ENCODE data around the gene SORBS1. TPM values are rescaled to one million over a fixed set of nuclear protein-coding genes. Genes with fewer than 3 reads are reported as not detected.

Gene SORBS1
- total RNA-seq, 2 experiments from 2014 or later, result 0.56 to 0.74 TPM

- no peak overlapping the region for H3K4me3 Mint-ChIP-seq
- CTCF ChIA-PET, result no interaction called here
- no peaks in the 10 kb centered on the region for H3K9me3 Mint-ChIP-seq
- peaks cover 3% of the 10 kb centered on the region for H3K27me3 Mint-ChIP-seq
- no peak overlapping the region for H3K27ac Mint-ChIP-seq
- POLR2A ChIA-PET, result no interaction called here
- H3K4me1 Mint-ChIP-seq, result peaks cover 6% of the 10 kb centered on the region
- H3K36me3 Mint-ChIP-seq (ENCODE audit: low read depth), result no peaks in the 10 kb centered on the region
- DNase-seq, result no peak
These were observed 170.0 kb downstream of the SORBS1 start for GRCh38 chr10:95391164-95391563.

GRCh38 chr10:95389982-95390381 is 171.2 kb downstream of the SORBS1 start:
- ChIA-PET CTCF (no interaction called here), POLR2A (no interaction called here)
- Mint-ChIP-seq H3K4me1 (peaks cover 6% of the 10 kb centered on the region), H3K27me3 (peaks cover 3% of the 10 kb centered on the region), H3K4me3 (no peak overlapping the region), H3K27ac (no peak overlapping the region), H3K36me3 (ENCODE audit: low read depth) (no peaks in the 10 kb centered on the region), H3K9me3 (no peaks in the 10 kb centered on the region)
- DNase-seq, result no peak

- Mint-ChIP-seq H3K27ac (no peak overlapping the region), H3K9me3 (no peaks in the 10 kb centered on the region), H3K27me3 (peaks cover 3% of the 10 kb centered on the region), H3K36me3 (ENCODE audit: low read depth) (no peaks in the 10 kb centered on the region), H3K4me1 (peaks cover 4% of the 10 kb centered on the region), H3K4me3 (no peak overlapping the region)
- ChIA-PET POLR2A (no interaction called here), CTCF (no interaction called here)
- DNase-seq, result no peak
These were observed 172.0 kb downstream of the SORBS1 start for GRCh38 chr10:95389176-95389575.

- CTCF ChIA-PET, result interaction anchor here (0.7 kb wide), 1 partner anchor 34 kb away, joined by 3 read pairs; no protein-coding TSS in a partner anchor
- no peaks in the 10 kb centered on the region for H3K4me1 Mint-ChIP-seq
- POLR2A ChIA-PET, result no interaction called here
- no peak for DNase-seq
- no peaks in the 10 kb centered on the region for H3K9me3 Mint-ChIP-seq
- peaks cover 3% of the 10 kb centered on the region for H3K27me3 Mint-ChIP-seq
- H3K36me3 Mint-ChIP-seq (ENCODE audit: low read depth), result no peaks in the 10 kb centered on the region
- H3K4me3 Mint-ChIP-seq, result no peak overlapping the region
- H3K27ac Mint-ChIP-seq, result no peak overlapping the region
These were observed 172.6 kb downstream of the SORBS1 start for GRCh38 chr10:95388539-95388938.

- Mint-ChIP-seq H3K4me3 (no peak overlapping the region), H3K27ac (no peak overlapping the region), H3K4me1 (no peaks in the 10 kb centered on the region), H3K36me3 (ENCODE audit: low read depth) (no peaks in the 10 kb centered on the region), H3K27me3 (peaks cover 3% of the 10 kb centered on the region), H3K9me3 (no peaks in the 10 kb centered on the region)
- CTCF ChIA-PET, result interaction anchor here (0.7 kb wide), 1 partner anchor 35 kb away, joined by 3 read pairs; no protein-coding TSS in a partner anchor
- DNase-seq, result no peak
- POLR2A ChIA-PET, result no interaction called here
These were observed 173.1 kb downstream of the SORBS1 start for GRCh38 chr10:95388109-95388471.

GRCh38 chr10:95384011-95384704 is 177.0 kb downstream of the SORBS1 start:
- H3K27me3 Mint-ChIP-seq, result peaks cover 3% of the 10 kb centered on the region
- ChIA-PET CTCF (interaction anchor here (2.1 kb wide), 1 partner anchor 10 kb away, joined by 9 read pairs; no protein-coding TSS in a partner anchor), POLR2A (no interaction called here)
- no peak overlapping the region for H3K27ac Mint-ChIP-seq
- no peaks in the 10 kb centered on the region for H3K4me1 Mint-ChIP-seq
- no peaks in the 10 kb centered on the region for H3K9me3 Mint-ChIP-seq
- no peak overlapping the region for H3K4me3 Mint-ChIP-seq
- H3K36me3 Mint-ChIP-seq (ENCODE audit: low read depth), result no peaks in the 10 kb centered on the region
- DNase-seq, result no peak

GRCh38 chr10:95382596-95382995 is 178.6 kb downstream of the SORBS1 start:
- no peaks in the 10 kb centered on the region for H3K4me1 Mint-ChIP-seq
- DNase-seq, result no peak
- H3K36me3 Mint-ChIP-seq (ENCODE audit: low read depth), result no peaks in the 10 kb centered on the region
- POLR2A ChIA-PET, result no interaction called here
- no peak overlapping the region for H3K4me3 Mint-ChIP-seq
- no peaks in the 10 kb centered on the region for H3K27me3 Mint-ChIP-seq
- H3K27ac Mint-ChIP-seq, result no peak overlapping the region
- CTCF ChIA-PET, result no interaction called here
- no peaks in the 10 kb centered on the region for H3K9me3 Mint-ChIP-seq

- DNase-seq, result no peak
- CTCF ChIA-PET, result no interaction called here
- POLR2A ChIA-PET, result no interaction called here
- Mint-ChIP-seq H3K36me3 (ENCODE audit: low read depth) (no peaks in the 10 kb centered on the region), H3K27ac (no peak overlapping the region), H3K4me1 (no peaks in the 10 kb centered on the region), H3K27me3 (no peaks in the 10 kb centered on the region), H3K4me3 (no peak overlapping the region), H3K9me3 (no peaks in the 10 kb centered on the region)
These were observed 179.0 kb downstream of the SORBS1 start for GRCh38 chr10:95382174-95382573.

- H3K9me3 Mint-ChIP-seq, result no peaks in the 10 kb centered on the region
- CTCF ChIA-PET, result interaction anchor here (1.3 to 1.4 kb wide), 2 partner anchors 15 to 72 kb away, joined by 3 to 4 read pairs; no protein-coding TSS in a partner anchor
- H3K4me3 Mint-ChIP-seq, result no peak overlapping the region
- no peaks in the 10 kb centered on the region for H3K36me3 Mint-ChIP-seq (ENCODE audit: low read depth)
- DNase-seq, result no peak
- POLR2A ChIA-PET, result no interaction called here
- peaks cover 5% of the 10 kb centered on the region for H3K4me1 Mint-ChIP-seq
- no peak overlapping the region for H3K27ac Mint-ChIP-seq
- peaks cover 10% of the 10 kb centered on the region for H3K27me3 Mint-ChIP-seq
These were observed 183.2 kb downstream of the SORBS1 start for GRCh38 chr10:95377950-95378349.

- CTCF ChIA-PET, result interaction anchor here (1.0 to 3.9 kb wide), 10 partner anchors 9 to 222 kb away, joined by 3 to 32 read pairs (median 4); no protein-coding TSS in a partner anchor
- H3K36me3 Mint-ChIP-seq (ENCODE audit: low read depth), result no peaks in the 10 kb centered on the region
- H3K27ac Mint-ChIP-seq, result no peak overlapping the region
- POLR2A ChIA-PET, result no interaction called here
- H3K4me1 Mint-ChIP-seq, result peaks cover 5% of the 10 kb centered on the region
- peaks cover 27% of the 10 kb centered on the region for H3K27me3 Mint-ChIP-seq
- H3K9me3 Mint-ChIP-seq, result no peaks in the 10 kb centered on the region
- DNase-seq, result no peak
- H3K4me3 Mint-ChIP-seq, result no peak overlapping the region
These were observed 185.8 kb downstream of the SORBS1 start for GRCh38 chr10:95375418-95375817.

GRCh38 chr10:95374597-95375209 is 186.5 kb downstream of the SORBS1 start:
- Mint-ChIP-seq H3K9me3 (no peaks in the 10 kb centered on the region), H3K36me3 (ENCODE audit: low read depth) (no peaks in the 10 kb centered on the region), H3K27ac (no peak overlapping the region), H3K4me1 (peaks cover 5% of the 10 kb centered on the region), H3K4me3 (no peak overlapping the region), H3K27me3 (peaks cover 27% of the 10 kb centered on the region)
- ChIA-PET CTCF (interaction anchor here (0.8 to 3.9 kb wide), 12 partner anchors 9 to 223 kb away, joined by 3 to 32 read pairs (median 4); no protein-coding TSS in a partner anchor), POLR2A (interaction anchor here (0.6 kb wide), 1 partner anchor 123 kb away, joined by 3 read pairs; no protein-coding TSS in a partner anchor)
- peak; percentile 84 for DNase-seq

GRCh38 chr10:95373660-95374059 is 187.5 kb downstream of the SORBS1 start:
- DNase-seq, result no peak
- Mint-ChIP-seq H3K27me3 (peaks cover 36% of the 10 kb centered on the region), H3K36me3 (ENCODE audit: low read depth) (no peaks in the 10 kb centered on the region), H3K4me1 (peaks cover 5% of the 10 kb centered on the region), H3K4me3 (no peak overlapping the region), H3K27ac (no peak overlapping the region), H3K9me3 (no peaks in the 10 kb centered on the region)
- CTCF ChIA-PET, result interaction anchor here (0.6 to 3.9 kb wide), 11 partner anchors 9 to 239 kb away, joined by 3 to 32 read pairs (median 4); no protein-coding TSS in a partner anchor
- POLR2A ChIA-PET, result no interaction called here

- CTCF ChIA-PET, result interaction anchor here (1.0 to 4.8 kb wide), 5 partner anchors 11 to 231 kb away, joined by 4 to 32 read pairs (median 7); no protein-coding TSS in a partner anchor
- Mint-ChIP-seq H3K27ac (no peak overlapping the region), H3K4me3 (no peak overlapping the region), H3K27me3 (peaks cover 24% of the 10 kb centered on the region), H3K9me3 (no peaks in the 10 kb centered on the region), H3K4me1 (no peaks in the 10 kb centered on the region), H3K36me3 (ENCODE audit: low read depth) (no peaks in the 10 kb centered on the region)
- no peak for DNase-seq
- POLR2A ChIA-PET, result no interaction called here
These were observed 196.8 kb downstream of the SORBS1 start for GRCh38 chr10:95364342-95364741.

Data from activated CD4-positive, alpha-beta T cell treated with anti-CD3 and anti-CD28 coated beads, Interleukin-2, amount 10 ng/mL, durations not matched to agents 7 days and 5 days (primary cell).